Ascending aorta (tissue), 2 donors: ENCODE results near the gene IL32. TPM values are rescaled to one million over a fixed set of nuclear protein-coding genes. Genes with fewer than 3 reads are reported as not detected.

Experiments used
- DNase-seq, 2 donors: peaks; one replicate each; pipeline ENCODE4 v3.0.0-alpha.2; 2019; ENCODE audit warnings: low spot score in 2 of 2
- H3K27ac ChIP-seq, 2 donors: fragments of 200-600 bp; sonication (generic); one replicate each; pipeline ENCODE4 v1.5.1; 2016 to 2017; ENCODE audit warnings: mild to moderate bottlenecking in 1 of 2
- H3K27me3 ChIP-seq: fragments of 200-600 bp; sonication (generic); one replicate; pipeline ENCODE4 v1.5.1; 2017
- H3K36me3 ChIP-seq, 2 donors: fragments of 200-600 bp; sonication (generic); one replicate each; pipeline ENCODE4 v1.5.1; 2016
- H3K4me1 ChIP-seq, 2 donors: fragments of 200-600 bp; sonication (generic); one replicate each; pipeline ENCODE4 v1.5.1; 2016 to 2017; ENCODE audit warnings: mild to moderate bottlenecking in 1 of 2
- H3K4me3 ChIP-seq, 2 donors: fragments of 200-600 bp; sonication (generic); one replicate each; pipeline ENCODE4 v1.5.1; 2016 to 2017; ENCODE audit warnings: mild to moderate bottlenecking in 1 of 2
- H3K9me3 ChIP-seq, 2 donors: fragments of 200-600 bp; sonication (generic); one replicate each; pipeline ENCODE4 v1.5.1; 2016
- intact Hi-C: fragments of 100-400 bp; cut with DNase I; formaldehyde crosslinking; loops from one replicate; pipeline ENCODE4 v1.15.1; 2023
- total RNA-seq: library from RNA; depleted of rRNA; stranded (reverse); fragments of >200 nt; gene quantifications from one replicate; pipeline ENCODE4 v1.1.0, GENCODE V29; 2016
- TF ChIP-seq, protein P1 (sequence below), 3 experiments: fragments of 200-600 bp in 2 of 3; fragments of 450-650 bp in 1 of 3; sonication (generic) in 2 of 3; IDR thresholded peaks; one replicate each; pipeline ENCODE4 v1.5.1; 2016 to 2019; ENCODE audit warnings: antibody characterized with exemption in 3 of 3, mild to moderate bottlenecking in 1 of 3, moderate library complexity in 1 of 3

The IL32 gene
- total RNA-seq, 1 donor from 2014 or later, result 139 TPM

DNA sequence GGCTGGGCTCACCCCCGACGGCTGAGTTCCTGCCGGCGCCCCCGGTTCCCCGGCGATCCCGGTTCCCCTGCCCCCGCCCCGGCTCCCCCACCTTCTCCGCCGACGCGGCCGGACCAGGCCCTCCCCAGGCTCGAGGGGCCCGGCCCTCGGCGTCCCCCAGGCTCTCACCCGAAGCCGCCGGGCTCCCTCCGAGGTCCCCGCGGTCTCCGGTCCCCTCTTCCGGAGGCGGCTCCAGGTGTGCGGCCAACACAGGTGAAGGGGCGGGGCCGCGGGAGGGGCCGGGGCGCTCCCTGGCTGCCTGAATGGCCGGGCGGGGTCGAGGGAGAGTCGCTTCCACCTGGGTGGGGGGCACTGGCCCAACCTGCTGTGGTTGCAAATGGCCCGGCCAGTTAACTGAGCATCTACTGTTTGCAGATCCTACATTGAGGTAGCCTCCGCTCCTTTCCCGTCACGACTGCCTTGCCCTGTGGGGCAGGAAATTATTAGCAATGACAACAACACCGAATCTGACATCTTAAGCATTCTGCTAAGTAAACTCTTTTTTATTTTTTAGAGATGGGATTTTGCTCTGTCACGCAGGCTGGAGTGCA is 28.6 kb upstream of the IL32 start, which contains the start of gene BICDL2:
BICDL2 (minus strand) TSS at position 219 of the 590 bp plus-strand sequence. CDS start 1,448 bp downstream, outside the sequence.
- Histone ChIP-seq H3K9me3 (no peaks in the 10 kb centered on the region), H3K4me3 (peak within 1 kb of the TSS in 1 of 2 donors; percentile 10), H3K36me3 (no peaks in the 10 kb centered on the region), H3K27ac (no peak within 1 kb of the TSS), H3K27me3 (peaks cover 32% of the 10 kb centered on the region), H3K4me1 (no peaks in the 10 kb centered on the region)
- no peak for DNase-seq
- TF ChIP-seq, protein P1, sequence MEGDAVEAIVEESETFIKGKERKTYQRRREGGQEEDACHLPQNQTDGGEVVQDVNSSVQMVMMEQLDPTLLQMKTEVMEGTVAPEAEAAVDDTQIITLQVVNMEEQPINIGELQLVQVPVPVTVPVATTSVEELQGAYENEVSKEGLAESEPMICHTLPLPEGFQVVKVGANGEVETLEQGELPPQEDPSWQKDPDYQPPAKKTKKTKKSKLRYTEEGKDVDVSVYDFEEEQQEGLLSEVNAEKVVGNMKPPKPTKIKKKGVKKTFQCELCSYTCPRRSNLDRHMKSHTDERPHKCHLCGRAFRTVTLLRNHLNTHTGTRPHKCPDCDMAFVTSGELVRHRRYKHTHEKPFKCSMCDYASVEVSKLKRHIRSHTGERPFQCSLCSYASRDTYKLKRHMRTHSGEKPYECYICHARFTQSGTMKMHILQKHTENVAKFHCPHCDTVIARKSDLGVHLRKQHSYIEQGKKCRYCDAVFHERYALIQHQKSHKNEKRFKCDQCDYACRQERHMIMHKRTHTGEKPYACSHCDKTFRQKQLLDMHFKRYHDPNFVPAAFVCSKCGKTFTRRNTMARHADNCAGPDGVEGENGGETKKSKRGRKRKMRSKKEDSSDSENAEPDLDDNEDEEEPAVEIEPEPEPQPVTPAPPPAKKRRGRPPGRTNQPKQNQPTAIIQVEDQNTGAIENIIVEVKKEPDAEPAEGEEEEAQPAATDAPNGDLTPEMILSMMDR (IDR thresholded peaks at IDR 0.05), result no peak
- intact Hi-C loops, result no loop called here

DNA sequence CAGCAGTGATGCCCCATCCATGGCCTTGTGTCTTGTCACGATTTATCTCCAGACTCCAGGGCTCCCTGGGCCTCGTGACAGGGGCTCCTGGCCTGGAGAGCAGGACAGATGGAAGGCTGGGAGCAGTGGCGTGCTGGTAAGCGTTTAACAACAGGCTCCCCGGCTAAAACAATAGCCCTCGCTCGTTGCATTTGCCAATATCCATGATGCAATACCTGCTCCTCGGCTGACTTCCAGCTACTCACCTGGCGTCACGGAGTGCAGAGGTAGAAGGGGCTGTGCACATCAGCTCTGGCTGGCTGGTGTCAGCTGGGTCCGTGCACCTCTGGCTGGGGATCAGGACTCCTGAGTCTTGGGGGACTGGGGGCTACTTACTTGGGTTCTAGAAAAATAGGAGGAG is 27.2 kb upstream of the IL32 start:
- intact Hi-C loops, result no loop called here
- DNase-seq, result no peak
- Histone ChIP-seq H3K9me3 (no peaks in the 10 kb centered on the region), H3K36me3 (no peaks in the 10 kb centered on the region), H3K4me3 (no peak overlapping the region), H3K4me1 (no peaks in the 10 kb centered on the region), H3K27ac (no peak overlapping the region), H3K27me3 (peaks cover 32% of the 10 kb centered on the region)
- TF ChIP-seq, protein P1 (IDR thresholded peaks at IDR 0.05), result no peak

DNA sequence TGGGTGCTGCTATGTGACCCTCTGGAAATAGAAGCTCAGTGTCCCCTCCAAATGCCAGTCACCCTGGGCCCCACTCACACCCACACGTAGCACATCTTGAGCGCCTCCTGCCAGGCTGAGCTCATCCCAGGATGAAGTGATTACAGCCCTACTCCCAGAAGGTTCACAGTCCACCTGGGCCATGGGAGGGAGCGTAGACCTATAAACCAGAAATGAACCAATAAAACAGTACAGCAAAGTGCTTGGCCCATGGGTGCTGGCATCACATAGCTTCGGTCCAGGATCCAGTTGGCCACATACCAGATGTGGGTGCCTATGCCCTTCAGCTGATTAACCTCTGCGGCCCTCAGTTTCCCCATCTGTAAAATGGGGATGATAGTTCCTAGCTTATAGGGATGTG is 26.5 kb upstream of the IL32 start:
- H3K27me3 ChIP-seq, result peaks cover 32% of the 10 kb centered on the region
- intact Hi-C loops, result no loop called here
- no peaks in the 10 kb centered on the region for H3K4me1 ChIP-seq

DNA sequence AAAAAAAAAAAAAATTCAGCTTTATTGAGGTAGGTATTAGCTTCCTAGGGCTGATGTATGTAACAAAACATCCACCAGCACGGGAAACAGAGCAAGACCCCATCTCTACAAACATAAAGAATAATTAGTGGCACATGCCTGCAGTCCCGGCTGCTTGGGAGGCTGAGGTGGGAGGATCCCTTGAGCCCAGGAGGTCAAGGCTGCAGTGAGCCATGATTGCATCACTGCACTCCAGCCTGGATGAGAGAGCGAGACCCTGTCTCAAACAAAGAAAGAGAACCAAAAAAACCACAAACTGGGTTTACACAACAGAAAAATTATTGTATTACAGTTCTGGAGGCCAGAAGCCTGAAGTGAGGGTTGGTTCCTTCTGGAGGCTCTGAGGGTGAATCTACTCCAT is 23.1 kb upstream of the IL32 start:
- DNase-seq, result no peak
- intact Hi-C loops, result no loop called here
- no peak overlapping the region for H3K4me3 ChIP-seq
- peaks cover 42% of the 10 kb centered on the region for H3K27me3 ChIP-seq
- TF ChIP-seq, protein P1 (IDR thresholded peaks at IDR 0.05), result no peak
- no peaks in the 10 kb centered on the region for H3K9me3 ChIP-seq
- peaks cover 16 to 17% of the 10 kb centered on the region in 2 donors for H3K4me1 ChIP-seq
- H3K36me3 ChIP-seq, result no peaks in the 10 kb centered on the region
- H3K27ac ChIP-seq, result no peak overlapping the region

More for the DNA sequence above, 26.5 kb upstream of the IL32 start:
- TF ChIP-seq, protein P1 (IDR thresholded peaks at IDR 0.05), result no peak
- no peaks in the 10 kb centered on the region for H3K36me3 ChIP-seq
- no peaks in the 10 kb centered on the region for H3K9me3 ChIP-seq
- DNase-seq, result no peak
- H3K27ac ChIP-seq, result no peak overlapping the region
- no peak overlapping the region for H3K4me3 ChIP-seq

DNA sequence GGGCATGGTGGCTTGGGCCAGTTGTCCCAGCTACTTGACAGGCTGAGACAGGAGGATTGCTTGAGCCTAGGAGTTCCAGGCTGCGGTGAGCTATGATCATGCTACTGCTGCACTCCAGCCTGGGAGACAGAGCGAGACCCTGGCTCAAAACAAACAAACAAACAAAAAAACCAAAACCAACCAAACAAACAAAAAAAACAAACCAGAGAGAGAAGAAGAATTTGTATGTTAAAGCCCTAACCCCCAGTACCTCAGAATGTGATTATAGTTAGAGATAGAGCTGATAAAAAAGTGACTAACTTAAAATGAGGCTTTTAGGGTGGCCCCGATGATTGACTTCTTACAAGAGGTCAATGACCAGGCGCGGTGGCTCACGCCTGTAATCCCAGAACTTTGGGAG is 20.7 kb upstream of the IL32 start:
- no peak for DNase-seq
- TF ChIP-seq, protein P1 (IDR thresholded peaks at IDR 0.05), result no peak
- Histone ChIP-seq H3K27me3 (peaks cover 38% of the 10 kb centered on the region), H3K27ac (no peak overlapping the region), H3K36me3 (no peaks in the 10 kb centered on the region), H3K4me3 (no peak overlapping the region), H3K4me1 (peaks cover 16 to 17% of the 10 kb centered on the region in 2 donors), H3K9me3 (no peaks in the 10 kb centered on the region)
- intact Hi-C loops, result no loop called here
